Endothelial cell of umbilical vein (primary cell): ENCODE results near the gene KANSL1. TPM values are rescaled to one million over a fixed set of nuclear protein-coding genes. Genes with fewer than 3 reads are reported as not detected.

Experiments used
- BruUV-seq: library from RNA; stranded (reverse); fragments of 400-500 nt; replicated peaks from 2 replicates; lab custom pipeline; 2021; lab: Mats Ljungman, UMichigan
- CTCF ChIA-PET: fragments of 300-600, 350-600 bp; sonication (Branson Sonifier 250); formaldehyde crosslinking; loops from one replicate; lab custom pipeline; 2021; ENCODE audit warnings: antibody characterized with exemption, inconsistent platforms; lab: Charles Lee
- POLR2A ChIA-PET: fragments of 300-600, 350-600 bp; sonication (Branson Sonifier 250); formaldehyde crosslinking; loops from one replicate; lab custom pipeline; 2021; ENCODE audit warnings: antibody characterized with exemption, inconsistent platforms; lab: Charles Lee
- DNase-seq: peaks from one replicate; pipeline ENCODE4 v3.0.0-alpha.2; 2011; ENCODE audit warnings: low read depth, low spot score
- FAIRE-seq: peaks from 2 replicates; lab custom pipeline; 2011; peaks lifted over from hg19 to GRCh38; lab: Jason Lieb, UNC
- H2AFZ ChIP-seq: 2 replicates; pipeline ENCODE4 v1.6.0; 2012; ENCODE audit warnings: low read depth, low read length, control low read depth, inconsistent platforms
- H3K27ac ChIP-seq: 2 replicates; pipeline ENCODE4 v1.5.1; 2011; ENCODE audit warnings: low read depth, mild to moderate bottlenecking, control low read depth, low read length, moderate library complexity; ENCODE audit not compliant: insufficient read depth
- H3K27me3 ChIP-seq, 2 experiments: 2 replicates each; pipeline versions ENCODE4 v1.6.0 to v1.6.1; 2011; ENCODE audit warnings: low read length in 2 of 2, mixed read lengths in 1 of 2; ENCODE audit not compliant: control insufficient read depth in 2 of 2, insufficient read depth in 2 of 2
- H3K36me3 ChIP-seq, 2 experiments: 2 replicates in 1 of 2; 3 replicates in 1 of 2; pipeline ENCODE4 v1.5.1; 2011; ENCODE audit warnings: low read length in 2 of 2, mild to moderate bottlenecking in 1 of 2, moderate library complexity in 1 of 2; ENCODE audit not compliant: control insufficient read depth in 2 of 2, insufficient read depth in 2 of 2; ENCODE audit errors: extremely low read depth in 1 of 2
- H3K4me1 ChIP-seq: 3 replicates; pipeline ENCODE4 v1.5.1; 2011; ENCODE audit warnings: mild to moderate bottlenecking, low read length; ENCODE audit not compliant: control insufficient read depth, insufficient read depth; ENCODE audit errors: extremely low read depth
- H3K4me2 ChIP-seq: 2 replicates; pipeline ENCODE4 v1.6.1; 2011; ENCODE audit warnings: low read length, control low read depth, mixed read lengths; ENCODE audit not compliant: insufficient read depth
- H3K4me3 ChIP-seq, 3 experiments: fragments of 200-600 bp in 1 of 3; sonication (generic), shearing (Covaris generic) in 1 of 3; replicated peaks in 1 of 3; 2 replicates each; pipeline ENCODE4 v1.5.1; 2011 to 2016; ENCODE audit warnings: control low read depth in 3 of 3, low read length in 3 of 3, mild to moderate bottlenecking in 2 of 3, inconsistent platforms in 1 of 3, low read depth in 1 of 3, moderate library complexity in 1 of 3; ENCODE audit not compliant: insufficient read depth in 1 of 3
- H3K79me2 ChIP-seq: 2 replicates; pipeline ENCODE4 v1.6.0; 2012; ENCODE audit warnings: low read length, inconsistent platforms; ENCODE audit not compliant: control insufficient read depth, insufficient read depth
- H3K9ac ChIP-seq: replicated peaks from 2 replicates; pipeline ENCODE3; 2011; ENCODE audit warnings: low read length, control low read depth; ENCODE audit not compliant: insufficient read depth; ENCODE audit errors: extremely low read depth
- H3K9me1 ChIP-seq: replicated peaks from 3 replicates; pipeline ENCODE4 v1.6.0; 2011; ENCODE audit warnings: mild to moderate bottlenecking, low read length; ENCODE audit not compliant: control insufficient read depth, insufficient read depth; ENCODE audit errors: extremely low read depth
- H3K9me3 ChIP-seq: replicated peaks from 2 replicates; pipeline ENCODE4 v1.5.1; 2012; ENCODE audit warnings: low read length, inconsistent platforms; ENCODE audit not compliant: control insufficient read depth, insufficient read depth
- H4K20me1 ChIP-seq: replicated peaks from 2 replicates; pipeline ENCODE3; 2011; ENCODE audit warnings: mild to moderate bottlenecking, low read length; ENCODE audit not compliant: control insufficient read depth, insufficient read depth; ENCODE audit errors: extremely low read depth
- EZH2 ChIP-seq: IDR thresholded peaks from 2 replicates; pipeline ENCODE4 v1.6.1; 2012; ENCODE audit warnings: borderline replicate concordance, low read depth, mild to moderate bottlenecking, moderate library complexity, low read length, inconsistent platforms; ENCODE audit not compliant: severe bottlenecking
- FOS ChIP-seq: IDR thresholded peaks from 2 replicates; pipeline ENCODE4 v1.6.1; 2011; ENCODE audit warnings: mild to moderate bottlenecking, low read length, moderate library complexity, borderline replicate concordance; ENCODE audit not compliant: insufficient read depth
- GATA2 ChIP-seq: IDR thresholded peaks from 2 replicates; pipeline ENCODE4 v1.7.0; 2011; ENCODE audit warnings: low read depth, mild to moderate bottlenecking, moderate library complexity, mixed read lengths, low read length; ENCODE audit not compliant: insufficient read length, insufficient read depth
- JUN ChIP-seq: IDR thresholded peaks from 2 replicates; pipeline ENCODE4 v1.6.1; 2011; ENCODE audit warnings: borderline replicate concordance, low read depth; ENCODE audit not compliant: insufficient read length, insufficient read depth
- MYC ChIP-seq: IDR thresholded peaks from one replicate; pipeline ENCODE4 v1.6.1; 2011; ENCODE audit warnings: mild to moderate bottlenecking, low read depth, low read length
- POLR2A ChIP-seq: IDR thresholded peaks from 2 replicates; pipeline ENCODE4 v1.6.1; 2012; ENCODE audit warnings: low read depth, mild to moderate bottlenecking, control low read depth, low read length
- POLR2AphosphoS5 ChIP-seq: IDR thresholded peaks from 2 replicates; pipeline ENCODE4 v1.6.1; 2012; ENCODE audit warnings: low read depth, mild to moderate bottlenecking, control low read depth, low read length, moderate library complexity; ENCODE audit not compliant: insufficient read depth
- dilution Hi-C: fragments of 300-500 bp; cut with MboI; formaldehyde crosslinking; loops from one replicate; pipeline ENCODE4 v1.15.0; 2019; ENCODE audit warnings: low sequenced_read_pairs; ENCODE audit not compliant: extremely low pct_ligation_motif_present
- intact Hi-C: fragments of 100-400 bp; cut with micrococcal nuclease; formaldehyde crosslinking; loops from one replicate; pipeline ENCODE4 v1.10.0; 2022
- polyA plus RNA-seq, 4 experiments: library from polyadenylated mRNA; depleted of rRNA in 3 of 4; stranded (reverse) in 3 of 4; unstranded in 1 of 4; fragments of >200 nt; gene quantifications; 2 replicates each; pipeline versions ENCODE4 v1.2.1 to v1.2.3, GENCODE V29; 2011 to 2012; ENCODE audit warnings: missing spikeins in 1 of 4
- total RNA-seq: library from RNA; stranded (reverse); gene quantifications from 2 replicates; pipeline ENCODE4 v1.2.3, GENCODE V29; 2021
- TF ChIP-seq, protein P1 (sequence below): IDR thresholded peaks from 2 replicates; pipeline ENCODE4 v1.6.1; 2011; ENCODE audit not compliant: insufficient read depth, insufficient read length
- TF ChIP-seq, protein P2 (sequence below), 2 donors: IDR thresholded peaks; 1 replicate in 1 of 2; 2 replicates in 1 of 2; pipeline ENCODE4 v1.5.1; 2011; ENCODE audit warnings: low read length in 2 of 2, mild to moderate bottlenecking in 2 of 2, moderate library complexity in 2 of 2, control low read depth in 1 of 2, inconsistent platforms in 1 of 2, low read depth in 1 of 2; ENCODE audit not compliant: insufficient read depth in 1 of 2; ENCODE audit errors: extremely low read depth in 1 of 2

The KANSL1 gene
- total and polyA plus RNA-seq, 2 donors (not counting 3 experiments of a cell fraction or from before 2014, with no cell fraction given): 29.1 to 74.0 TPM

DNA sequence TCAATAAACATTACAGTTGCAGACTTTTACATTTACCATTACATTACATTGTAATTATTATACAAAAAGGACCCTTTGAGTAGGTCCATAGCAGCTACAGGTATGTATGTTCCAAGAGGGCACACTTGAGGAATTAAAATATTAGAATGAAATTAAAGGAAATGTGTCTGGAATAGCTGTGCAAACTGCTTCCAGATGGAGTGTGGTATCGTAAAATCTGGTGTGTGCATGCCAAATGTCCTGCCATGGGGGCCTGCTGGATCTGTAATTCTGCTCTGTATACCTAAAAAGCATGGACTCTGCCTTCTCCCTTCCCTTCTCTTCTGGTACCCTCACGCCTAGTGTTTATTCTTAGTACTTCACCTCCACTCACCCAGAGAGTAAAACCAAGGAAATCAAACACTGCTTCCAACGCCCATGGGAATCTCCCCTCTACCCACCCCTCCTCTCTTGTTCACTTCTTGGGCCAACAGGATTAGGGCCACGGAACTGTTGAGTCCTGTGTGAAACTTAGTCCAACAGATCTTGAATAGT is 155.4 kb downstream of the KANSL1 start:
- DNase-seq (no peak), FAIRE-seq (no peak)
- intact Hi-C loops: no loop called here
- dilution Hi-C loops: no loop called here
- H3K9ac ChIP-seq: no peak overlapping the region
- peaks cover 26 to 39% of the 10 kb centered on the region in 2 experiments for H3K36me3 ChIP-seq
- ChIA-PET POLR2A (no interaction called here), CTCF (interaction anchor here (2.8 to 6.5 kb wide), 2 partner anchors 155 to 175 kb away, joined by 13 to 33 read pairs; partner anchors contain the start of gene KANSL1)
- no TSS peak for BruUV-seq
- no peaks in the 10 kb centered on the region for H3K9me1 ChIP-seq
- H2AFZ ChIP-seq: no peak overlapping the region
- H3K27me3 ChIP-seq: no peaks in the 10 kb centered on the region
- no peaks in the 10 kb centered on the region for H4K20me1 ChIP-seq
- H3K4me2 ChIP-seq: no peak overlapping the region
- no peaks in the 10 kb centered on the region for H3K4me1 ChIP-seq
- no peaks in the 10 kb centered on the region for H3K79me2 ChIP-seq
- H3K27ac ChIP-seq: no peak overlapping the region
- no peaks in the 10 kb centered on the region for H3K9me3 ChIP-seq
- H3K4me3 ChIP-seq: no peak overlapping the region
- TF ChIP-seq, protein P1, sequence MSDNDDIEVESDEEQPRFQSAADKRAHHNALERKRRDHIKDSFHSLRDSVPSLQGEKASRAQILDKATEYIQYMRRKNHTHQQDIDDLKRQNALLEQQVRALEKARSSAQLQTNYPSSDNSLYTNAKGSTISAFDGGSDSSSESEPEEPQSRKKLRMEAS: no peak
- TF ChIP-seq EZH2 (no peak), POLR2A (no peak), GATA2 (no peak), JUN (no peak), MYC (no peak), FOS (no peak), POLR2AphosphoS5 (no peak)
- TF ChIP-seq, protein P2, sequence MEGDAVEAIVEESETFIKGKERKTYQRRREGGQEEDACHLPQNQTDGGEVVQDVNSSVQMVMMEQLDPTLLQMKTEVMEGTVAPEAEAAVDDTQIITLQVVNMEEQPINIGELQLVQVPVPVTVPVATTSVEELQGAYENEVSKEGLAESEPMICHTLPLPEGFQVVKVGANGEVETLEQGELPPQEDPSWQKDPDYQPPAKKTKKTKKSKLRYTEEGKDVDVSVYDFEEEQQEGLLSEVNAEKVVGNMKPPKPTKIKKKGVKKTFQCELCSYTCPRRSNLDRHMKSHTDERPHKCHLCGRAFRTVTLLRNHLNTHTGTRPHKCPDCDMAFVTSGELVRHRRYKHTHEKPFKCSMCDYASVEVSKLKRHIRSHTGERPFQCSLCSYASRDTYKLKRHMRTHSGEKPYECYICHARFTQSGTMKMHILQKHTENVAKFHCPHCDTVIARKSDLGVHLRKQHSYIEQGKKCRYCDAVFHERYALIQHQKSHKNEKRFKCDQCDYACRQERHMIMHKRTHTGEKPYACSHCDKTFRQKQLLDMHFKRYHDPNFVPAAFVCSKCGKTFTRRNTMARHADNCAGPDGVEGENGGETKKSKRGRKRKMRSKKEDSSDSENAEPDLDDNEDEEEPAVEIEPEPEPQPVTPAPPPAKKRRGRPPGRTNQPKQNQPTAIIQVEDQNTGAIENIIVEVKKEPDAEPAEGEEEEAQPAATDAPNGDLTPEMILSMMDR (IDR thresholded peaks at IDR 0.05; ENCODE audit: extremely low read depth in 1 of 2, insufficient read depth in 1 of 2, low read depth in 1 of 2, low read length in 2 of 2): no peak
